Mesendoderm (in vitro differentiated cells): ENCODE measurements around the gene SCO1.

Source experiments
- DNase-seq: peaks from one replicate; pipeline ENCODE4 v3.0.0; 2013
- H2AK5ac ChIP-seq: 2 replicates; pipeline ENCODE4 v1.6.1; 2013; ENCODE audit warnings: low read length, inconsistent platforms
- H2BK120ac ChIP-seq: 2 replicates; pipeline ENCODE4 v1.6.1; 2013; ENCODE audit warnings: low read depth, mild to moderate bottlenecking, low read length, moderate library complexity, mixed read lengths
- H2BK15ac ChIP-seq: replicated peaks from 2 replicates; pipeline ENCODE4 v1.6.1; 2013; ENCODE audit warnings: low read depth, mild to moderate bottlenecking, moderate library complexity
- H2BK5ac ChIP-seq: 2 replicates; pipeline ENCODE4 v1.6.1; 2013; ENCODE audit warnings: low read length, inconsistent platforms
- H3K18ac ChIP-seq: 2 replicates; pipeline ENCODE4 v1.6.1; 2013; ENCODE audit warnings: mild to moderate bottlenecking, low read length, mixed read lengths
- H3K23ac ChIP-seq: one replicate; pipeline ENCODE4 v1.6.1; 2013; ENCODE audit warnings: low read length
- H3K27ac ChIP-seq: 2 replicates; pipeline ENCODE4 v1.5.1; 2013; ENCODE audit warnings: low read depth, mild to moderate bottlenecking, inconsistent platforms, low read length, moderate library complexity
- H3K27me3 ChIP-seq: 2 replicates; pipeline ENCODE4 v1.6.1; 2013; ENCODE audit warnings: low read length, control low read depth, mild to moderate bottlenecking, inconsistent platforms; ENCODE audit not compliant: insufficient read depth, poor library complexity
- H3K36me3 ChIP-seq: 2 replicates; pipeline ENCODE4 v1.6.1; 2013; ENCODE audit warnings: low read length, inconsistent platforms; ENCODE audit not compliant: control insufficient read depth, insufficient read depth
- H3K4ac ChIP-seq: one replicate; pipeline ENCODE4 v1.6.1; 2013; ENCODE audit warnings: low read depth, mild to moderate bottlenecking, low read length, moderate library complexity
- H3K4me1 ChIP-seq: 2 replicates; pipeline ENCODE4 v1.6.1; 2013; ENCODE audit warnings: low read depth, low read length, inconsistent platforms; ENCODE audit not compliant: control insufficient read depth
- H3K4me2 ChIP-seq: 2 replicates; pipeline ENCODE4 v1.6.1; 2013; ENCODE audit warnings: low read length
- H3K4me3 ChIP-seq: 2 replicates; pipeline ENCODE4 v1.5.1; 2013; ENCODE audit warnings: mild to moderate bottlenecking, low read length
- H3K56ac ChIP-seq: one replicate; pipeline ENCODE4 v1.6.1; 2013; ENCODE audit warnings: low read length
- H3K79me1 ChIP-seq: 2 replicates; pipeline ENCODE4 v1.6.1; 2013; ENCODE audit warnings: low read length, inconsistent platforms
- H3K79me2 ChIP-seq: 2 replicates; pipeline ENCODE4 v1.6.1; 2013; ENCODE audit warnings: mild to moderate bottlenecking, low read length; ENCODE audit not compliant: control insufficient read depth, insufficient read depth
- H3K9ac ChIP-seq: 2 replicates; pipeline ENCODE4 v1.6.1; 2013; ENCODE audit warnings: low read length, inconsistent platforms
- H4K5ac ChIP-seq: one replicate; pipeline ENCODE4 v1.6.1; 2013; ENCODE audit warnings: low read length
- H4K8ac ChIP-seq: one replicate; pipeline ENCODE4 v1.6.1; 2013; ENCODE audit warnings: low read depth, mild to moderate bottlenecking, control low read depth, low read length, moderate library complexity
- WGBS: extraction: QIAGEN DNeasy Blood & Tissue Kit; methylation state at CpG from one replicate; pipeline ENCODE4 v1.1.7; 2013; ENCODE audit warnings: low lambda C conversion rate, missing lambda C conversion rate; ENCODE audit not compliant: insufficient coverage; ENCODE audit errors: extremely low coverage; 5-methylcytosine and 5-hydroxymethylcytosine counted together

SCO1 gene

GRCh38 chr17:10628756-10629155 is 68.6 kb downstream of the SCO1 start:
- no peaks in the 10 kb centered on the region for H3K79me2 ChIP-seq
- no peaks in the 10 kb centered on the region for H3K36me3 ChIP-seq
- no peak overlapping the region for H3K56ac ChIP-seq
- no peak overlapping the region for H3K23ac ChIP-seq
- H3K4me3 ChIP-seq = no peak overlapping the region
- no peak overlapping the region for H4K8ac ChIP-seq
- no peaks in the 10 kb centered on the region for H3K79me1 ChIP-seq
- H3K18ac ChIP-seq = no peak overlapping the region
- no peak overlapping the region for H2AK5ac ChIP-seq
- H2BK120ac ChIP-seq = no peak overlapping the region
- no peaks in the 10 kb centered on the region for H3K4me1 ChIP-seq
- H2BK5ac ChIP-seq = no peak overlapping the region
- H3K27me3 ChIP-seq = no peaks in the 10 kb centered on the region
- H3K4me2 ChIP-seq = no peak overlapping the region
- WGBS = no CpG with 5 or more reads among the region's 13 CpGs
- no peak overlapping the region for H2BK15ac ChIP-seq
- H3K9ac ChIP-seq = no peak overlapping the region
- H3K27ac ChIP-seq = no peak overlapping the region
- peak; percentile 47 for DNase-seq
- no peak overlapping the region for H3K4ac ChIP-seq
- H4K5ac ChIP-seq = no peak overlapping the region

- Histone ChIP-seq H2BK5ac (no peak overlapping the region), H2AK5ac (no peak overlapping the region), H3K4ac (no peak overlapping the region), H3K79me2 (no peaks in the 10 kb centered on the region), H3K4me2 (no peak overlapping the region), H3K56ac (no peak overlapping the region), H4K5ac (no peak overlapping the region), H4K8ac (no peak overlapping the region), H3K18ac (no peak overlapping the region), H3K27ac (no peak overlapping the region), H3K36me3 (no peaks in the 10 kb centered on the region), H3K9ac (no peak overlapping the region), H3K4me3 (no peak overlapping the region), H3K23ac (no peak overlapping the region), H3K4me1 (no peaks in the 10 kb centered on the region), H3K27me3 (no peaks in the 10 kb centered on the region), H3K79me1 (no peaks in the 10 kb centered on the region), H2BK120ac (no peak overlapping the region), H2BK15ac (no peak overlapping the region)
- WGBS = no CpG with 5 or more reads among the region's 9 CpGs
- no peak for DNase-seq
These were observed 70.9 kb downstream of the SCO1 start for GRCh38 chr17:10626390-10626789.

- no CpG with 5 or more reads among the region's 11 CpGs for WGBS
- no peaks in the 10 kb centered on the region for H3K4me1 ChIP-seq
- no peak overlapping the region for H4K5ac ChIP-seq
- no peak overlapping the region for H3K4me3 ChIP-seq
- H3K56ac ChIP-seq = no peak overlapping the region
- H3K4me2 ChIP-seq = no peak overlapping the region
- no peaks in the 10 kb centered on the region for H3K79me1 ChIP-seq
- no peak overlapping the region for H3K4ac ChIP-seq
- no peak overlapping the region for H3K23ac ChIP-seq
- H3K36me3 ChIP-seq = no peaks in the 10 kb centered on the region
- no peak overlapping the region for H2AK5ac ChIP-seq
- H3K27ac ChIP-seq = no peak overlapping the region
- H3K9ac ChIP-seq = no peak overlapping the region
- H2BK5ac ChIP-seq = no peak overlapping the region
- DNase-seq = no peak
- H4K8ac ChIP-seq = no peak overlapping the region
- H3K79me2 ChIP-seq = no peaks in the 10 kb centered on the region
- H3K18ac ChIP-seq = no peak overlapping the region
- no peak overlapping the region for H2BK15ac ChIP-seq
- H3K27me3 ChIP-seq = no peaks in the 10 kb centered on the region
- no peak overlapping the region for H2BK120ac ChIP-seq
These were observed 72.4 kb downstream of the SCO1 start for GRCh38 chr17:10624969-10625368.

GRCh38 chr17:10623737-10624338 is 73.5 kb downstream of the SCO1 start:
- Histone ChIP-seq H3K27ac (no peak overlapping the region), H3K27me3 (no peaks in the 10 kb centered on the region), H2BK5ac (no peak overlapping the region), H3K23ac (no peak overlapping the region), H3K4me3 (no peak overlapping the region), H3K79me1 (no peaks in the 10 kb centered on the region), H2BK120ac (no peak overlapping the region), H2BK15ac (no peak overlapping the region), H3K18ac (no peak overlapping the region), H2AK5ac (no peak overlapping the region), H3K36me3 (no peaks in the 10 kb centered on the region), H4K5ac (no peak overlapping the region), H3K4me1 (no peaks in the 10 kb centered on the region), H4K8ac (no peak overlapping the region), H3K79me2 (no peaks in the 10 kb centered on the region), H3K9ac (no peak overlapping the region), H3K4me2 (no peak overlapping the region), H3K4ac (no peak overlapping the region), H3K56ac (no peak overlapping the region)
- WGBS = no CpG with 5 or more reads among the region's 10 CpGs
- DNase-seq = no peak

GRCh38 chr17:10622617-10623485 is 74.5 kb downstream of the SCO1 start:
- no peak overlapping the region for H3K4me2 ChIP-seq
- WGBS = no CpG with 5 or more reads among the region's 14 CpGs

More at GRCh38 chr17:10622617-10623485, 74.5 kb downstream of the SCO1 start:
- no peaks in the 10 kb centered on the region for H3K27me3 ChIP-seq
- H3K79me1 ChIP-seq = no peaks in the 10 kb centered on the region
- H3K4ac ChIP-seq = no peak overlapping the region
- H2BK120ac ChIP-seq = no peak overlapping the region
- H3K36me3 ChIP-seq = no peaks in the 10 kb centered on the region
- no peak overlapping the region for H3K18ac ChIP-seq
- no peak overlapping the region for H2BK5ac ChIP-seq
- no peak overlapping the region for H3K23ac ChIP-seq
- H3K9ac ChIP-seq = no peak overlapping the region
- H2AK5ac ChIP-seq = no peak overlapping the region
- DNase-seq = no peak
- no peak overlapping the region for H4K8ac ChIP-seq
- no peaks in the 10 kb centered on the region for H3K79me2 ChIP-seq
- no peak overlapping the region for H3K56ac ChIP-seq
- no peak overlapping the region for H4K5ac ChIP-seq
- H3K27ac ChIP-seq = no peak overlapping the region
- H3K4me3 ChIP-seq = no peak overlapping the region
- no peaks in the 10 kb centered on the region for H3K4me1 ChIP-seq
- H2BK15ac ChIP-seq = no peak overlapping the region
